RPMI8226 (cell line): Measurements from ENCODE around the gene RCN2.

Experiments
- DNase-seq: peaks from one replicate; pipeline ENCODE4 v3.0.0-alpha.2; 2015

The RCN2 gene

DNA sequence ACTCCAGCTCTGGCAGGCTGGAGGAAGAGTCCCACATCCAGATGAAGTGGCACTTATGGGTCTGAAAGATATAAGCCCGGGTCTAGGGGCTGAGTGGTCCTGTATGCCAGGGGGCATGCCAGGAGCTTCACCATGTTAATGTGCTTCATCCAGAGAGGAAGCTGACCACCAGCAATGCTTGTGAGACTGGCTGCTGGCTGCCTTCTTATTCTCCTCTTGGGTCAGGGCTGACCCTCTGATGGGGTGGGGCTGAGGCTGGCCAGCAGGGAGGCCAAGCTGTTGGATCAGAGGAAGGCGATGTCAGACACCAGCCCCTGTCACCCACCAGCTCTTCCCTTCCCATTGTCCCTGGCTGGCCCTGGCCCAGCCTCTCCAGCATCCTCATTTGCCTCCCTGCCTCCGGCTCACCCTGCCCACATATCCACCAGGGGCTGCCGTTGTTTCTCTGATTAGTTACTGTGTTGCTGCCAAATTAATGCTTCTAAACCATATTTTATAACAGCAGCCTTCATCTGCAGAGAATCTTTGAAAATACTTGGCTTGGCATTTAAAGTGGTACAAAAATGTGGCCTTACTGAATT is 43.0 kb downstream of the RCN2 start:
- no peak for DNase-seq

DNA sequence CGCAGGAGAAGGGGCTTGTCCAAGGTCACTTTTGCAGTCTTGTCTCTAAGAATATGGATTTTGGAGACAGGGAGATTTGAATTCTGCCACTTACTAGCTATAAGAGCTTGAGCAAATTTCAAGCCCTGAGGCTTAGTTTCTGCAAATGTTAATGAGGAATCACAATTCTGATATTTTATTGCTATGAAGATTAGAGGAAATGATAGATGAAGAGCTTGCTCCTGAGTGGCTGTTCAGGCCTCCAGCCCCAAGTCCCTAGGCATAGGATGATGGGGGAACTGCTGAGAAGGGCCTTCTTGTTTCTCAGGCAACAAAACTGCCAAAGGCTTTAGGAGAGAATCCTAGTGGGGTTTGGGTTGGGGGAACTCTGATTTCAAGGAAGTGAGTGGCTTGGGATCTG is 44.6 kb downstream of the RCN2 start:
- DNase-seq: no peak

GRCh38 chr15:76976572-76977270 is 45.2 kb downstream of the RCN2 start:
- no peak for DNase-seq

DNA sequence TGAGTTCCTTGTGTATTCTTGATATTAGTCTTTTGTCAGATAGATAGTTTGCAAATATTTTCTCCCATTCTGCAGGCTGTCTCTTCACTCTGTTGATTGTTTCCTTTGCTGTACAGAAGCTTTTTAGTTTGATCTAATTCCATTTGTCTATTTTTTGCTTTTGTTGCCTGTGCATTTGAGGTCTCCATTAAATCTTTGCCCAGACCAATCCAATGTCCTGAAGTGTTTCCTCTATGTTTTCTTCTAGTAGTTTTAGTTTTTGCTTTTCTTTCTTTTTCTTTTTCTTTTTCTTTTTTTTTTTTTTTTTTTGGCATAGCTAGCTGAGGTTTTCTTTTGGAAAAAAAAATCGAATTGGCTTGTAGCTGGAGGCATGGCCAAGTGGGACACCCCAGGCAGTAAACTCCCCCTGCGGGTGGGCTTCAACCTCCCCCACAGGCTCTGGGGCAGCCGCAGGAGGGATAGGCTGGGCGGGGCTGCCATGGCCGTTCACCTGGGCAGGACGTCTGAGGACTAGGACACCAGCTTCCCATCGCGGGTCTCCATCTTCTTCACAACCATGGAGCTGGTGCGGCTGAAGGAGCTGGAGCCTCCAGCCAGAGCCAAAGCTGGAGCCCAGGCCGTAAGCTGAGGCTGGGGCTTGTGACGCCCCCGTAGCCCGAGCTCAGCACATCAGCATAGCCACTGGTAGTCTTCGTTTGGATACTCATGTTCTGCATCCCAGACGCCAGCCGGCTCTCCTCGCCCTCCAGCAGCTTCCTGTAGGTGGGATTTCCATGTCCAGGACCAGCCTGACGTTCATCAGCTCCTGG is 47.2 kb downstream of the RCN2 start:
- DNase-seq: no peak

DNA sequence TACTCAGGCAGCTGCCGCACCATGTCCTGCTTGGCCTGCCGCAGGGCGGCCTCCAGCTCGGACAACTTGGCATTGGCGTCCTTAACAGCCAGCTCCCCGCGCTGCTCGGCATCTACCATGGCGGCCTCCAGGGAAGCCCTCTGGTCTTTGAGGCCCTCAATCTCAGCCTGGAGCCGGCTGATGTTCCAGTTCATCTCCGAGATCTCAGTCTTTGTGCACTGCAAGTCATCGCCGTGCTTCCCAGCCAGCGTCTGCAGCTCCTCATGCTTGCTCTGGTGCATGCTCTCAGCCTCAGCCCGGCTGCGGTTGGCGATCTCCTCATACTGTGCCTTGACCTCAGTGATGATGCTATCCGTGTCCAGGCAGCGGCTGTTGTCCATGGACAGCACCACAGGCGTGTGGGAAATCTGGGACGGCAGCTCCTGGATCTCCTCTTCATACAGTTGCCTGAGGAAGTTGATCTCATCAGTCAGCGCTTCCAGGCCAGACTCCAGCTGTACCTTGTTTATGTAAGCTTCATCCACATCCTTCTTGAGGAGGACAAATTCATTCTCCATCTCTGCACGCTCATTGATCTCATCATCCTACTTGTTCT is 47.9 kb downstream of the RCN2 start:
- DNase-seq: no peak

DNA sequence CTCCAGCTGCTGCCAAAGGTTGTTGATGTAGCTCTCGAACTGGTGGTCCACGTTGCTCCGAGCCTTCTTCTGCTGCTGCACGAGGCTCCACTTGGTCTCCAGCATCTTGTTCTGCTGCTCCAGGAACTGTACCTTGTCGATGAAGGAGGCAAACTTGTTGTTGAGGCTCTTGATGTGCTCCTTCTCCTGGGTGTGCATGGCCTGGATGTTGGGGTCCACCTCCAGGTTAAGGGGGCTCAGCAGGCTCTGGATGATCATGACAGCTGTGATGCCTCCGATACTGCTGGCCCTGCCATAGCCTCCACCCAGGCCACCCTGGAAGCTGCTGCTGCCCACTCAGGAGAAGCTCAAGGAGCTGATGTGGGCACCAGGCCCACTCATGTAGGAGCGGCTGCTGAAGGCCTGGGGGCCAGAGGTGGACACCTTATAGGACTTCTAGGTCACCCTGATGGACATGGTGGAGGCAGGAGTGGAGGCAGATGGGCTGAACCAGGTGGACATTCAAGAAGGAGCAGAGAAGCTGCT is 48.5 kb downstream of the RCN2 start:
- no peak for DNase-seq

GRCh38 chr15:76982356-76982755 is 50.8 kb downstream of the RCN2 start:
- DNase-seq: no peak

DNA sequence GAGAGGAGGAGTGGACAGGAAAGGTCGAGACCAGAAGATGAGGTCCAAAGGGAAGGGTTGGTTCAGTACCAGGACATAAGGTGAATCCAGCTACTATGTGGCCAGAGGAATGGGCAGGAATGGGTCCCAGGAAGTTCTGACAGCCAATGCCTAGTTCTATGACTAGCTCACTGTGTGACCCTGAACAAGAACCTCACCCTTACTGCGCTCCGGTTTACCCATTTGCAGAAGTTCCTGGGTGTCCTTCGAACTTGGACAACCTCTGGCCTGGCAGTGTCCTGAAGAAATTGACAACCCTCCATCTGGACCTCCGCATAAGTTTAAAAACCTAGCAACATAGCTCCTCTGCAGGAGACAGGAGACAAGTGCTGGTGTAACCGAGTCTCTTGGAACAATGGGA is 51.2 kb downstream of the RCN2 start:
- DNase-seq: no peak

- peak; percentile 42 for DNase-seq
These were observed 52.2 kb downstream of the RCN2 start for GRCh38 chr15:76983590-76984375.

- no peak for DNase-seq
These were observed 55.2 kb downstream of the RCN2 start for GRCh38 chr15:76986743-76987142.

DNA sequence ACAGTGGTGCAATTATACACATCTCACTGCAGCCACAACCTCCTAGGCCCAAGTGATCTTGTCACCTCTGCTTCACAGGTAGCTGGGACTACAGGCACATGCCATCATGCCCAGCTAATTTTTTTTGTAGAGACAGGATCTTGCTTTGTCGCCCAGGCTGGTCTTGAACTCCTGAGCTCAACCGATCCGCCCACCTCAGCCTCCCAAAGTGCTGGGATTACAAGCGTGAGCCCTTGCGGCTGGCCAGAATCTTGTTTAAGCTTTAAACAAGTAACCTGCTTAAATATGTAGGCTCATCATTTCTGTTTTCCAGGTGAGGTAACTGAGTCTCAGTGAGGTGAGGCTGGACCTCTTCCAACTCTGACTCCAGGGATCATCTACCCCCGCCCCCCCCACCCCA is 55.7 kb downstream of the RCN2 start:
- no peak for DNase-seq

DNA sequence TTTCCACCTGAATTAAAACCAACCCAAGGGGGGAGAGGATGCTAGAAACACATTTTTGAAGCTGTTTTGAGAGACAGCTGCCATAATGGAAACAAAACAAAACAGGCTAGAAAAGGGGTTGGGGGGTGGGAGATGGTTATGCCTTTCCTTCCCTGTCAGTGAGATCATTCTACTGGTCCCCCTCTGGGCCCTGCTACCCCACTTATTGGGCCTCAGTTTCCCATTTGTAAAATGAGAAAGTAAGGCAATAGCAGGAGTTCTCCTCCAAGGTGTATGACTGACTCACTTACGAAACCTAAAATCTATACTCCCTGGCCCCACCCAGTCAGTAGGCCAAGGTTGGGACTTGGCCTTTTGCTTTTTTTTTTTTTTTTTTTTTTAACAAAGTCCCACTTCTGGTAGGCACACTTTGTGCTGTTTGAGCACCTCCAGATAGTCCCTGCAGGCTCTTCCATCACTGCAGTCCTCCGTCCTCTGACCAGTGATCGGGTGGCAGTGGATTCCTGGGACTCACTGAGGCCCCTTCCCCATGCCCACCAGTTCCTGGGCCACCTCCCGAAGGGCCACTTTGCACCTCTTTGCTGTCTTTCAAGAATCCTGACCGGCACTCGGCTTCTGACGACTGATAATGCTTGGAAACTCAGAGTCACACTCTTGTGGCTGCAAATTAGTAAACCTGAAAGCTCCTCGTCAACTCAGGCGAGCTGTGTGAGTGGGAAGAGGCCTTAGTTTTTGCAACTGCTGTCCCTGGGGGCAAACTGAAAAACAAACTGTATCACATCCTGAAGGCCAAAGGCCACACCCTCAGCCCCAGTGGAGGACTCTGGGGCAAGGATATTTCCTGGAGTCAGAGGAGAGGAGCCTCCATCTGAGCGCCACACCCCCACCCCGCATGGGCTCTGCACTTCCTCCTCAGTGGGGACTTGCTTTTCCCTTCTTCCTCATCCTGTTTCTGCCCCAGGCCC is 56.6 kb downstream of the RCN2 start:
- DNase-seq: no peak

- DNase-seq: no peak
These were observed 57.6 kb downstream of the RCN2 start for GRCh38 chr15:76988867-76989780.

DNA sequence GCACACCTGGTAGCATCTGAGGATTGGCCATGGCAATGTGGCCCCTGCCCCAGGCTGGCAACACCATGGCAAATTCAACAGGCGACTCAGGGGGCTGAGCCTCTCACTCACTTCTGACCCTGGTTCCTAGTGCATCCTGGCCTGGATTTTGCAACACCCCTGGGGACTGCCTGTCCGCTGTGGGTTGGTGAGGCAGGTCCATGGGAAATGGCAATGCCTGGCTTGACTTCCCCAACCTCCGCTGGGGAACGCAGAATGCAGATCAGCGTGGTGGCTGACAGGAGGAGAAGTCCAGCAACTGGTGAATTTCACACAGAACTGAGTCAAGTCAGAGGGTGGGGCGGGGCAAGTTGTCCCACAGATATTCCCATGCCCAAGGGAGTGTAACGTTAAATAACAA is 59.5 kb downstream of the RCN2 start:
- no peak for DNase-seq

GRCh38 chr15:76991741-76992645 is 60.4 kb downstream of the RCN2 start:
- peak; percentile 38 for DNase-seq

- no peak for DNase-seq
These were observed 61.7 kb downstream of the RCN2 start for GRCh38 chr15:76993114-76993725.

- peak; percentile 33 for DNase-seq
These were observed 62.5 kb downstream of the RCN2 start for GRCh38 chr15:76994001-76994400.

GRCh38 chr15:76994496-76994895 is 62.9 kb downstream of the RCN2 start:
- no peak for DNase-seq
